GM18868 (cell line): ENCODE data around the gene PRKG1.
"Not testable (repeated sequence)": the region's sequence is repeated elsewhere in the genome, so short reads cannot be mapped to it uniquely, and the experiment has no call there.

Experiments used
- ATAC-seq: cut with Tn5 transposase; IDR thresholded peaks from one replicate; pipeline ENCODE4 v1.9.1; 2021; ENCODE audit warnings: mild to moderate bottlenecking, moderate library complexity; ENCODE audit not compliant: unreplicated experiment

PRKG1 gene

DNA sequence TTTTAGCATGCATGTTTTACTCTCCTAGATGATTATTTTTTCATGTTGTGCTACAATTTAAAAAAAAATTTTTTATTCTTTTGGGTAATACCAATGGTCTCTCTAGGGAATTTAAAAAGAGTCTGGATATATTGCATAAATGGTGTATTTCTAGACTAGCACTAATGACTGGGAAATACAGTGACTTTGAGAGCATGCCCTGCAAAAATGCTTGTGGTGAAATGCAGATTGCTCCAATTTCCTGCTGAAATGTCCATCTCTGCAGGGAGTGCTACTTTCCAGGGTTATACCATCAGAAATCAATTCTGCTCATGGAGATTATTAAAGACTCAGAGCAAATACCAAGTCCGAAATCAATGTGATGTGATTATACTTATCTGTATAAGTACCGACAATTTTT, 186.1 kb downstream of the PRKG1 start:
- ATAC-seq: no peak

DNA sequence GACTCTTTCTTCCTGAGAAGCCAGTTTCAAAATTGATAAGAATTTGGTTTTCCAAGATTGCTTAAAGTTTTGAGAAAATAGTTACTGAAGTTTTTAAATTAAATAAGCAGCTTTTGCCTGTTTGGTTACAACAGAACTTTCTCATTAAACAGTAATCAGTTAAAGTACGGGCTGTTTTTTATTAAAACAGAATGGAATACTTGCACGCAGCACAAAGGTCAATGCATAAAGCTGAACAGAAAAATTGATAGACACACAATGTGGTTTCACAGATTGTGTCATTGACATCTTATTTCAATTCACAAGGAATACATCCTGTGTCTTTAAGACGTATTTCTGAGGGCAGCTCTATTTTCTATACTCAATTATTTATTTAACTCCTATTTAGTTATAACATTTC, 192.2 kb downstream of the PRKG1 start:
- no peak for ATAC-seq

DNA sequence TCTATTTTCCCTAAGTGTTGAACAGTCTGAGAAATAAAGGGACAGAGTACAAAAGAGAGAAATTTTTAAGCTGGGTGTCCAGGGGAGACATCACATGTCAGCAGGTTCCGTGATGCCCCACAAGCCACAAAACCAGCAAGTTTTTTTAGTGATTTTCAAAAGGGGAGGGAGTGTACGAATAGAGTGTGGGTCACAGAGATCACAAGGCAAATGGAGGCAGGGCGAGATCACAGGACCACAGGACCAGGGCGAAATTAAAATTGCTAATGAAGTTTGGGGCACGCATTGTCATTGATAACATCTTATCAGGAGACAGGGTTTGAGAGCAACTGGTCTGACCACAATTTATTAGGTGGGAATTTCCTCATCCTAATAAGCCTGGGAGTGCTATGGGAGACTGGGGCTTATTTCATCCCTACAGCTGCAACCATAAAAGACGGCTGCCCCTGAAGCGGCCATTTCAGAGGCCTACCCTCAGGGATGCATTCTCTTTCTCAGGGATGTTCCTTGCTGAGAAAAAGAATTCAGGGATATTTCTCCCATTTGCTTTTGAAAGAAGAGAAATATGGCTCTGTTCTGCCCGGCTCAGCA, 193.8 kb downstream of the PRKG1 start:
- not testable (repeated sequence) for ATAC-seq

DNA sequence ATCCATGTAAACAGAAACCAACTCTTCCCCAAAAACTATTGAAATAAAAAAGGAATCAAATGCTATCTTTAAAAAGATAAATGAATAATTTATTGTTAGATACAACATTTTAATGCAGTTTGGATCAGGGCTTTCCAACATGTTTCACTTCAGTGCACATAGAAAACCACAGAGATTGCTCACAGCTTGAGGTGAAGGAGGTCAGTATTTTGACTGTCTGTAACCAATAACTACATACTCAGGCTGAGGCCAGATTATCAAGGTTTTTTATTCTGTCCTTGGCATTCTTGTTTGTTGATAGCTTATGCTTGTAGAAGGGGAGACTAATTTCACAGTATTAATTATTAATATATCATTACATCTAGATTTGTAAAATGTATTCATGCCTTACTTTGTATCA, 195.5 kb downstream of the PRKG1 start:
- ATAC-seq: peak; percentile 66

DNA sequence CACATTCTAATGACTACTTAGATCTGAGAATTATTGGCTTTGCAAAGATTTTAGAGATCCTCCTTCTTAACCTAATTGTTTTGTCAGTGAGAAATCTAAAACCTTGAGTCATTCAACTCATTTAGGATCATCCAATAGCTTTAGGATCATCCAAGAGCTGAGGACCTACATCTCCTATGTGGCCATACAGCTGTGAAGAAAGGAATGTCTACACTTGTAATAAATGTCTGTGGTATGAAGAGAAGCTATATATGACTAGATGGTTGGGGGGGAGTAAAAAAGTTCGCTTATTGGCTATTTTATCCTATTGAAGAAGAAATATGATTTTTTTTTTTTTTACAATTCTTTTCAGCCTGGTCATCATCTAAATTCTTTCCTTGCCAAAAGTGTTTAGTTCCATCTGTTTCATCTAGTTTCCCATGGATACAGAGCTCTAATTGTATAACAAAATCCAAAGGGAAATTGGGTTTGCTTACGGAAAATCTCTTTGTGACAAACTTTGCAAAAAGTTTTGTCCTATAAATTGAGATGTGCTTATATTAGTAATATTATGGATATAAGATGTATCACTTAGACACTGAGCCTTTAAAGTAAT, 196.7 kb downstream of the PRKG1 start:
- no peak for ATAC-seq

DNA sequence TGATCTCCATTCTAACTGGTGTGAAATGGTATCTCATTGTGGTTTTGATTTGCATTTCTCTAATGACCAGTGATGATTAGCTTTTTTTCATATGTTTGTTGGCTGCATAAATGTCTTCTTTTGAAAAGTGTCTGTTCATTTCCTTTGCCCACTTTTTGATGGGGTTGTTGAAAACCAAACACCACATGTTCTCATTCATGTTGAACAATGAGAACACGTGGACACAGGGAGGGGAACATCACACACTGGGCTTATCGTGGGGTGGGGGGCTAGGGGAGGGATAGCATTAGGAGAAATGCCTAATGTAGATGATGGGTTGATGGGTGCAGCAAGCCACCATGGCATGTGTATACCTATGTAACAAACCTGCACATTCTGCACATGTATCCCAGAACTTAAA, 197.8 kb downstream of the PRKG1 start:
- not testable (repeated sequence) for ATAC-seq

DNA sequence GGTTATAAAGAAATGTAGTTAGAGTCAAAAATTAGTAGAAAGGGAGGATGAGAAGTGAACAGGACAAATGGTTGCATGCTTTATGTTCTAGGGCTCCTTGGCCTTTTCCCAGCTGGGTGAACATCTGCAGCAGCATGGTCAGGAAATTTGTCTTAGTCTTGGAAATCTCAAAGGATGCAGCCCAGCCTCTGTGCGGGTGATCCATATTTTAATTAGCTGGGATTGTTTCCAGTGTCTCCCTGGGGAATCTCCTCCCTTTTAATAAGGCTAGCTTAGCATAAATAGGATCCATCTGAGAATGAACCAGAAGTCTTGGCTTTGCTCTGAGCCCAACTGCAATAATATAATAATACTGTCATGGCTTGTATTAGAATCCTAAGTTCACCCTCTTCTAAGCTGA, 198.3 kb downstream of the PRKG1 start:
- ATAC-seq: no peak

DNA sequence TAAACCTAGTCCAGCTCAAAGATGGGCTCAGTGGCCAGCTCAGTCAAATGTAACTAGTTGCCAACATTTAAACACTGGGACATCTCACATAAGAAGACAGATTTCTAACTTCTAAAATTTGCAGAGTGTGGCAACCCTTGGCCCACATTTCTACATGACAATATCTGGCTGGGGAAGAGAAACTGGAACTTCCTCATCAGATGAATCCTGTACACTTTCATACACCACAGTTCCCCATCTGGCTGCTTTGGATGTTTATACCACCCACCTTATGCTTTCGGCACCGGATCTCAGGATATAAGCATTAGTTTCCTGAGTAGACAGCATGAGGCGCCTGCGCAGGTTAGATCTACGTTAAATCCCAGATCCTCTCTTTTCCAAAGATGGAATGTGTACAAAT, 199.3 kb downstream of the PRKG1 start:
- no peak for ATAC-seq

DNA sequence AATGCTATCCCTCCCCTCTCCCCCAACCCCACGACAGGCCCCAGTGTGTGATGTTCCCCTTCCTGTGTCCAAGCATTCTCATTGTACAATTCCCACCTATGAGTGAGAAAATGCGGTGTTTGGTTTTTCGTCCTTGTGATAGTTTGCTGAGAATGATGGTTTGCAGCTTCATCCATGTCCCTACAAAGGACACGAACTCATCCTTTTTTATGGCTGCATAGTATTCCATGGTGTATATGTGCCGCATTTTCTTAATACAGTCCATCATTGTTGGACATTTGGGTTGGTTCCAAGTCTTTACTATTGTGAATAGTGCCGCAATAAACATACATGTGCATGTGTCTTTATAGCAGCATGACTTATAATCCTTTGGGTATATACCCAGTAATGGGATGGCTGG, 201.8 kb downstream of the PRKG1 start:
- ATAC-seq: not testable (repeated sequence)

DNA sequence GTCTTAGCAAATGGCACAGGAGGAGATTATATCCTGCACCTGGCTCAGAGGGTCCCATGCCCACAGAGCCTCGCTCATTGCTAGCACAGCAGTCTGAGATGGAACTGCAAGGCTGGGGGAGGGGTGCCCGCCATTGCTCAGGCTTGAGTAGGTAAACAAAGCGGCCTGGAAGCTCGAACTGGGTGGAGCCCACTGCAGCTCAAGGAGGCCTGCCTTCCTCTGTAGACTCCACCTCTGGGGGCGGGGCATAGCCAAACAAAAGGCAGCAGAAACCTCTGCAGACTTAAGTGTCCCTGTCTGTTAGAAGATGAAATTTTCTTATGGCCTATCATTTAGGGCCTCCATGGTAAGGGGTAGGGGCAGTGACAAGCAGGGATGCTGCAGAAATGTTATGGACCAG, 207.1 kb downstream of the PRKG1 start:
- ATAC-seq: not testable (repeated sequence)

DNA sequence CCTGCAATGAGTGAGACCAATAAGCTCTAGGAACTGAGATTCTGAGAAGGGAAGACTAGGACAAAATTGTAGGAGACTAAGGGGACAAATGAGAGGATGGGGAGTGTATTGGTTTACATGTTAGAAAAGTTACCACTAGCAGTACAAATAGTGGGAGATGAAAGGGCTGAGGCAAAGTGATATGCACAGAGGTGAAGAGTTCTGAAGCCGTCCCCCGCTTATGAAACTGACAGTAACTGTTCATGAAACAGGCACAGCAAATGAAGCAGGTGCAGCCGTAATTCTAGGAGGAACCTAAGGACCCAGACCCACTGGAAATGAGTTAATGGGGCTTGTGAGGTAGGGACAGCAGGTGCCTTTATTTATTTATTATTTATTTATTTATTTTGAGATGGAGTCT, 211.3 kb downstream of the PRKG1 start:
- no peak for ATAC-seq

DNA sequence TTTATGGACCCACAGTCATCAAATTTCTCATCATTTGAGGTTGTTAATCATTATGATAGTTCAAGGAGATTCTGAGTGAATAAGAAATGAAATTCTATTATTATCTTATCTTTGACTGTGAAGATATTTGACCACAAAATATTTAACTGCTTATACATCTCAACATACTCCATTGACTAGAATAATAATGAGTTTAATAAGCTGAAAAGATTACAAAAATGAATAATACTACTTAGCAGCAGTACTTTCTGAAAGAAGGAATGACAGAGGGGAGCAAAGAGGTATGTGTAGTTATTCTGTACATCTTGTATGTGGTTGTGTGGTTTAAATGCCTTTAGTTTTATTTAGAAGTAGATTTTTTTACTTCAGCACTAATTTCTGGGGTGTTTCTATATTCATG, 214.2 kb downstream of the PRKG1 start:
- ATAC-seq: no peak

DNA sequence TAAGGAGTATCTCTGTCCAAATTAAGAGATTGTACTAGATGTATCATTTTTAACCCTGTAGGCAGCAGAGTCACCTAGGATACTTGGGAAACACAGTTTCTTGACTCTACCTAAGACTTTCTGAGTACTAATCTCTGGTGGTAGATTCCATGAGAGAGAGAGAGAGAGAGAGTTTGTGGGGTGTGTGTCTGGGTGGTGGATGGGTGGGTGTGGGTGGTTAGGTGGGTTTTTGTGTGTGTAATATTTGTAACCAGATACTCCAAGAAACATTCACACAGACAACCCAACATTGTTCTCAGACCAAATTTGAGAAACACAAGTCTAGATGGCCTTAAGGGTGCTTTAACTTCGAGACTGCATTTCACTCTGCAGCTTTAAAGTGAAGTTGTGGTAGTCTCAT, 215.2 kb downstream of the PRKG1 start:
- no peak for ATAC-seq

DNA sequence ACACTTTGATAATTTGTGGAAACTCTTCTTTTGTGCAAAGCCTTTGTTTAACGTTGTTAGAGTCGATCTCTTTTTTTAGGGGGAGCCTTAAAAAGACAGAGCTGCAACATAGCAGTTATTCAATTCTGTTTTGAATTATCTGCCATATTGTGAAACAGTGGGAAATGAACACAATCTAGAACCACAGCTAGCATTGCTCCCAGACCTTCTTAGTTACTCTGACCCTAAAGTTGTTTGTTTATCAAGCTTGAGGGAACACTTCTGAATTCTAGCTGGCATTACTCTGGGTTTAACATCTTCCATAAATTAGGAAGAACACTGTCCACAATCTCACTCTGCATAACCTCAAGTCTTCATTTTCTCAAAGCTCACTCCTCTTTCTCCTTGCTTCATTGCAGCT, 217.7 kb downstream of the PRKG1 start:
- no peak for ATAC-seq

DNA sequence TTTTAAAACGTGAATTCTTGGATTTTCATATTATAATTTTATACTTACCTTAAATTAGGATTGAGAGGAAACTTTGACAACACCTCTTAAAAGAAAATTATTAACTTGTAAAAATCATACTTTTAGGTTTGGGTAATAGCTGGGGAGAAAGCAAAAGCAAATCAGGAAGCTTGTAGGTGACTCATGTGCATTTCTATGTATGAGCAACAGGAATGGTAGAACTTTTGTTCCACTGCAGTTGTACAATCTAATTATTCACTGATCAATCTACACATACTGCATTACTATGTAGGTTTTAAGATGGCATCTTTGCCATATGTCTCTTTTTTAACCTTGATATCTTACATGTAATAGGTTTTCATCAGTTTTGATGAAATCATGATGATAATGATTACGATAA, 223.2 kb downstream of the PRKG1 start:
- ATAC-seq: no peak

DNA sequence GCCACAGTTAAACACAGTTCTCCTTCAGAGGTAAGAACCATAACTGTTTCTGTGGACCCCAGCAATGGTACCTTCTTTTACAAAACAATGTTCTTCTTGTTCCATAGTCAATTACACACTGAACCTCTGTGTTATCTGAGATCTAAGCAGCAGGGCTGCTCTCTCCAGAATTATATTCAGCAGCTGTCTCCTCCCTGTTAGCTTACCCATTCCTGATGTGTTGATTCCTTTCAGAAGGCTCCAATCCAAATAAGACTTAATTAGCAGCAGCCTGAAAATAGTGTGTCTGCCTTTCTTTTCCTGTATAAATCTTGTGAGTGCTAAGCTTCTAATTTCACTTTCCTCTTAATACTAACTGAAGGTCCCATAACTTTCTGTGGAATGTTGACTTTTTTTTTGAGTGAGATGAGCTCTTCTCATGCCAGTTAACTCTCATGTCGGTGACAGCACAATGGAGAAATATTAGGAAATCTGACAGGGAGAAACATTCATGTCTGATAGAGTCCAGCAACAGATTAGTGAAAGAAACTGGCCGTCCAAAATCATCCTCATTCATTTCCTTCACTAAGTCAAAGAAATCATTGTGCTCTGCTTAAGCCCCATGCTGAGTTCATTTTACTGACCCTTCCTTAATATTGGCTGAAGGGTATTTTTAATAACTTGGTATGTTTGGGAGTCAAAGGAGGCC, 226.5 kb downstream of the PRKG1 start:
- ATAC-seq: no peak

DNA sequence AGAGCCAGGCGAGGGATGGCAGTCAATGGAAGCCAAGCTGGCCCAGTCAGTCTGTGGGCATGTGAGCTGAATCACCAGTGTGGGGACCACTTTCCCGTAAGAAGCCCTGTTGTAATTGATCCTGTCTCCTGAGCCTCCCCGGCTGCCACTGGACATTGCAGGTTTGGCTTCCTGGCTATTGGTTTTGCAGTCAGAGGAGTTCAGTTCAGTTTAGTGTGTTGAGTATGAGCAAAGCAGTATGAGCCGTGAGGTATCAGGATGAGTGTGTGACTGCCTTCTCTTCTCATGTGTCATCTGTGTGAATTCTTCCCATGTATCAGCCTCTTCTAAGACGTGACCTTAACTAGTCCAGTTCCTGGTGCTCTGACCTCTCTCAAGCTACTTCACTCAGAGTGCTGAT, 227.4 kb downstream of the PRKG1 start:
- ATAC-seq: peak; percentile 51

DNA sequence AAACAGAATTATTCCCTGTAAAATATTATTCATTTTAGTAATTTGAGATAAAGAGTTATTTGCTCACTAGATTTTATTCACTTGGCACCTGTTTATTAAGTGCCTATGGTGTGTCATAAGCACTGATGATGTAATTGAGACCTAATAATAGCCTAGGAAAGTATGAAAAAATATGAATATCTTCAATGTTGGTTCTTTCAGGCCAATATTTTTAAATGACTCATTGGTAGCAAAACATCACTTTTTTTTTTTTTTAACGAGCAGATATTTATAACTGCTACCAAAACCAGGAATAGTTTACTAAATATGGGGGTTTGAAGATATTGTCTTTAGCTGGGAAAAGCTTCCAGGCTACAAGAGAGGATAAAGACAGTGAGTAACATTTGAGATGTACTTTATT, 228.0 kb downstream of the PRKG1 start:
- ATAC-seq: no peak

DNA sequence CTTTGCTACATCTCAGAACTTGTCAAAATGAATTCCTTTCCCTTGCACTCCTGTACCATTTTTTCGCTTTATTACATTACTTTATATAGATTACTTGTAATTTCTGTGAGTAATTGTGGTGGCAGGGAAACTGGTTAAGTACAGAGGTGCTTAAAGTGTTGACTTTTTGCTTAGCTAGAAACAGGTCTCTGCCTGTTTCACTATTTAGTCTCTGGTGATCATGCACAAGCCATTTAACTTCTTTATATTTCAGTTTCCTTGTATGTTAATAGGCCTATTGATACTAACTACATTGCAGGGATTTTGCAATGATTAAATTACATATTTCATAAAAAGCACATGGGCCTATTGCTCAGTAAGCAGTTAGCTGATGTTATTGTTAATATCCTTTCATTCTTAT, 233.8 kb downstream of the PRKG1 start:
- ATAC-seq: no peak

DNA sequence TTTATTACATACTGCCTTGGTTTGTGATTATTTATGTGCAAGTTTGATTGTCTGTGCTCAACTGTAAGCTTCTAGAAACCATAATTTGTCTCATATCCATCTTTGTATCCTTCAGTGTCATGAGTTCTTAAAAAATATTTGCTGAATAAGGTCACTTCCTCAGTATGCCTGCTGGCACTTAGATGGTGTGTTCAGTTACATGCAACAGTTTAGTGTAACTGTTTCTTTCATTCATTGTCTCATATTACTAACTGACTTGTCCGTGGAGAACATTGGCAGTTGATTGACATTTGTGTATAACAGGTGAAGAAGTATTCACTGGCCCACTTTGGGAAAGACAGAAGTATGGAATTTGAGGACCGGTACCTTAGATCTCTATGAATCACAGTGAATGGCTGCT, 236.9 kb downstream of the PRKG1 start:
- no peak for ATAC-seq

DNA sequence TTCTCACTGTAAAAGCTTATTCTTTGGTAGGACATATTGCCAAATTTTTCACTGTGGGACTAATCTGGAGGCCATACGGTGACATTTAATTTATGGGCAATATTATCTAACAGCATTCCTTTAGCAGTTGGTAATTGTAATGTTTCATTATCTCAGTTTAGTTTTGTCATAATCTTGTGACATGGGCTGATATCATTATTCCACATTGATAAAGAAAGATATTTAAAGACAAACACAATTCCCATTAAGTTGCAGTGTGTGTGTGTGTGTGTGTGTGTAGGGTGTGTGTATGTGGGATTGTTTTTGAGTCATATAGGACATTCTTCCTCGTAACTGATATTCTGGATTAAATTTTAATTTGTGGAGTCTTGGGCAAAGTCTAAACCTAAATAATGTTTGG, 238.5 kb downstream of the PRKG1 start:
- ATAC-seq: no peak

DNA sequence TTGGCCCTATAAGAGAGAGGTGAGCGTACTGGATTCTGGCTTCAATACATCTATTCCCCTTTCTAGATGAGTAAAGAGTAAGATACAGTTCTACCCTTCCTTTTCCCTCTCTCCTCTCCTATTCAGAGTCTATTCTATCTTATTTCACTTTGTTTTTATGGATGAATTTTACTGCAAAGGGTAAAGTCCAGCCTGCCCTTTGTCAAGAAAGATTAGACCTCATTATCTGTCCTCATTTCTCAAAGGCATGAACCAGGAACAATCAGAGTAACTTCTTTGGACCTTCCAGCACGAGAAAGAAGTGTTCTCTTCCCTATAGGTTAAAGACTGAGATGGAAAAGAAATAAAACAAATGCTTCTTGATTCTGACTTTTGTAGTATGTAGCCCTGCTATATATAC, 239.0 kb downstream of the PRKG1 start:
- no peak for ATAC-seq
